Measurements from ENCODE around the gene TXNDC5.

TXNDC5 gene

GRCh38 chr6:7910654-7911344, at the start of gene TXNDC5:
TSS of gene TXNDC5 (minus strand) at chr6:7910788. CDS start at chr6:7910776, 12 bp downstream.
- peak; percentile 43 for DNase-seq (ENCODE audit: low read depth)

- DNase-seq (ENCODE audit: low read depth) = no peak
These were observed 49.6 kb upstream of the TXNDC5 start for GRCh38 chr6:7960141-7960540.

- no peak for DNase-seq (ENCODE audit: low read depth)
These were observed 48.9 kb upstream of the TXNDC5 start for GRCh38 chr6:7959453-7959852.

GRCh38 chr6:7958464-7958863, 47.9 kb upstream of the TXNDC5 start:
- no peak for DNase-seq (ENCODE audit: low read depth)

GRCh38 chr6:7956257-7956656, 45.7 kb upstream of the TXNDC5 start:
- no peak for DNase-seq (ENCODE audit: low read depth)

GRCh38 chr6:7954477-7955200, 44.1 kb upstream of the TXNDC5 start:
- no peak for DNase-seq (ENCODE audit: low read depth)

- no peak for DNase-seq (ENCODE audit: low read depth)
These were observed 43.2 kb upstream of the TXNDC5 start for GRCh38 chr6:7953753-7954152.

- DNase-seq (ENCODE audit: low read depth) = no peak
These were observed 29.3 kb upstream of the TXNDC5 start for GRCh38 chr6:7939864-7940228.

- no peak for DNase-seq (ENCODE audit: low read depth)
These were observed 28.7 kb upstream of the TXNDC5 start for GRCh38 chr6:7939184-7939863.

GRCh38 chr6:7938562-7939183, 28.1 kb upstream of the TXNDC5 start:
- no peak for DNase-seq (ENCODE audit: low read depth)

GRCh38 chr6:7933794-7934193, 23.2 kb upstream of the TXNDC5 start:
- no peak for DNase-seq (ENCODE audit: low read depth)

- DNase-seq (ENCODE audit: low read depth) = no peak
These were observed 22.0 kb upstream of the TXNDC5 start for GRCh38 chr6:7932625-7933024.

GRCh38 chr6:7924867-7925266, 14.3 kb upstream of the TXNDC5 start:
- no peak for DNase-seq (ENCODE audit: low read depth)

GRCh38 chr6:7922596-7922995, 12.0 kb upstream of the TXNDC5 start:
- DNase-seq (ENCODE audit: low read depth) = no peak

- DNase-seq (ENCODE audit: low read depth) = no peak
These were observed 11.1 kb upstream of the TXNDC5 start for GRCh38 chr6:7921632-7922092.

GRCh38 chr6:7921046-7921445, 10.5 kb upstream of the TXNDC5 start:
- DNase-seq (ENCODE audit: low read depth) = no peak

GRCh38 chr6:7920425-7920824, 9.8 kb upstream of the TXNDC5 start:
- DNase-seq (ENCODE audit: low read depth) = no peak

- DNase-seq (ENCODE audit: low read depth) = no peak
These were observed 9.3 kb upstream of the TXNDC5 start for GRCh38 chr6:7919871-7920270.

GRCh38 chr6:7918403-7918802, 7.8 kb upstream of the TXNDC5 start:
- DNase-seq (ENCODE audit: low read depth) = no peak

GRCh38 chr6:7917729-7918128, 7.1 kb upstream of the TXNDC5 start:
- DNase-seq (ENCODE audit: low read depth) = no peak

GRCh38 chr6:7916959-7917358, 6.4 kb upstream of the TXNDC5 start:
- DNase-seq (ENCODE audit: low read depth) = no peak

- DNase-seq (ENCODE audit: low read depth) = no peak
These were observed 4.6 kb upstream of the TXNDC5 start for GRCh38 chr6:7914991-7915789.

Data from stimulated activated CD8-positive, alpha-beta memory T cell treated with anti-CD3 and anti-CD28 coated beads, Interleukin-12 subunit alpha, Interleukin-12 subunit beta, amount 100 ng/mL, for 1 hour (primary cell).